Measurements from ENCODE around the gene ZSCAN1.

ZSCAN1 gene

GRCh38 chr19:58086825-58087710 is 53.2 kb downstream of the ZSCAN1 start:
- FAIRE-seq, result no peak

- no peak for FAIRE-seq
Observed at GRCh38 chr19:58088521-58089052, 54.8 kb downstream of the ZSCAN1 start.

- no peak for FAIRE-seq
Observed at GRCh38 chr19:58089846-58090245, 56.0 kb downstream of the ZSCAN1 start.

GRCh38 chr19:58091251-58091995 is 57.6 kb downstream of the ZSCAN1 start:
- no peak for FAIRE-seq

- no peak for FAIRE-seq
Observed at GRCh38 chr19:58093071-58093470, 59.2 kb downstream of the ZSCAN1 start.

- FAIRE-seq, result no peak
Observed at GRCh38 chr19:58095328-58095727, 61.5 kb downstream of the ZSCAN1 start.

GRCh38 chr19:58096884-58097283 is 63.1 kb downstream of the ZSCAN1 start:
- FAIRE-seq, result no peak

GRCh38 chr19:58097349-58097748 is 63.5 kb downstream of the ZSCAN1 start:
- FAIRE-seq, result no peak

- peak; percentile 95 for FAIRE-seq
Observed at GRCh38 chr19:58097781-58098681, 64.2 kb downstream of the ZSCAN1 start, which contains the start of gene ZSCAN18. Gene ZSCAN18 (minus strand): TSS chr19:58098231. CDS start chr19:58090267, 7,964 bp downstream.

GRCh38 chr19:58098682-58098998 is 64.8 kb downstream of the ZSCAN1 start:
- no peak for FAIRE-seq
